Panc1 (cell line): ENCODE data around the gene ANKH. TPM values are rescaled to one million over a fixed set of nuclear protein-coding genes. Genes with fewer than 3 reads are reported as not detected.

Experiments
- ATAC-seq: fragments of 200-7000 bp; cut with Tn5 transposase; 2 replicates; pipeline ENCODE4 v1.9.1; 2020; ENCODE audit warnings: mild to moderate bottlenecking, moderate library complexity
- BruUV-seq: library from RNA; stranded (reverse); fragments of 400-500 nt; replicated peaks from 2 replicates; lab custom pipeline; 2021; lab: Mats Ljungman, UMichigan
- CTCF ChIA-PET: fragments of 300-600 bp; sonication (Branson Sonifier 250); formaldehyde crosslinking; loops from one replicate; lab custom pipeline; 2022; ENCODE audit warnings: antibody characterized with exemption; lab: Charles Lee
- POLR2A ChIA-PET: fragments of 300-600 bp; sonication (Branson Sonifier 250); formaldehyde crosslinking; loops from one replicate; lab custom pipeline; 2022; ENCODE audit warnings: antibody characterized with exemption; lab: Charles Lee
- DNase-seq: peaks from one replicate; pipeline ENCODE4 v3.0.0-alpha.2; 2010; ENCODE audit warnings: low read depth, low spot score
- H3K27ac ChIP-seq: 2 replicates; pipeline ENCODE4 v1.5.1; 2011; ENCODE audit warnings: mild to moderate bottlenecking, low read length, inconsistent platforms
- H3K27me3 ChIP-seq: fragments of 200-500 bp; sonication (Bioruptor generic); 2 replicates; pipeline ENCODE4 v1.6.0; 2014; ENCODE audit warnings: low read length, inconsistent platforms; ENCODE audit not compliant: control insufficient read depth, insufficient read depth
- H3K36me3 ChIP-seq: fragments of 200-500 bp; sonication (Bioruptor generic); 2 replicates; pipeline ENCODE4 v1.5.1; 2014; ENCODE audit warnings: inconsistent platforms, mild to moderate bottlenecking, low read length, moderate library complexity; ENCODE audit not compliant: control insufficient read depth, insufficient read depth
- H3K4me1 ChIP-seq: 2 replicates; pipeline ENCODE4 v1.5.1; 2011; ENCODE audit warnings: inconsistent platforms, mild to moderate bottlenecking, low read length, moderate library complexity; ENCODE audit not compliant: control insufficient read depth, insufficient read depth
- H3K4me3 ChIP-seq, 2 experiments: 2 replicates each; pipeline ENCODE4 v1.5.1; 2011 to 2012; ENCODE audit warnings: low read depth in 2 of 2, low read length in 2 of 2, mild to moderate bottlenecking in 2 of 2, inconsistent platforms in 1 of 2, moderate library complexity in 1 of 2
- H3K9me3 ChIP-seq: fragments of 200-500 bp; sonication (Bioruptor generic); 2 replicates; pipeline ENCODE4 v1.5.1; 2014; ENCODE audit warnings: low read depth, mild to moderate bottlenecking, inconsistent platforms, low read length, moderate library complexity; ENCODE audit not compliant: control insufficient read depth, insufficient read depth
- POLR2AphosphoS5 ChIP-seq: IDR thresholded peaks from 2 replicates; pipeline ENCODE4 v1.6.1; 2012; ENCODE audit warnings: mild to moderate bottlenecking, low read depth, low read length, moderate library complexity
- REST ChIP-seq, 2 experiments: IDR thresholded peaks; 2 replicates each; pipeline ENCODE4 v1.6.1; 2011 to 2012; ENCODE audit warnings: low read depth in 2 of 2, control low read depth in 1 of 2, low read length in 1 of 2, mild to moderate bottlenecking in 1 of 2, moderate library complexity in 1 of 2; ENCODE audit not compliant: insufficient read depth in 1 of 2
- SIN3A ChIP-seq: IDR thresholded peaks from 2 replicates; pipeline ENCODE4 v1.6.1; 2012; ENCODE audit warnings: low read depth, mild to moderate bottlenecking, low read length, moderate library complexity, borderline replicate concordance; ENCODE audit not compliant: insufficient read depth
- TCF7L2 ChIP-seq: IDR thresholded peaks from 2 replicates; pipeline ENCODE4 v1.6.1; 2011; ENCODE audit warnings: mild to moderate bottlenecking, low read depth, low read length, inconsistent platforms
- in situ Hi-C: cut with HindIII; loops from 2 replicates; pipeline ENCODE4 v1.10.0; 2016; ENCODE audit warnings: low sequenced_read_pairs, low pct_unique_long_range_greater_than_20kb
- intact Hi-C: fragments of 100-400 bp; cut with micrococcal nuclease; formaldehyde crosslinking; loops from one replicate; pipeline ENCODE4 v1.10.0; 2022; ENCODE audit not compliant: unreplicated experiment
- total RNA-seq: library from RNA; stranded (reverse); gene quantifications from one replicate; pipeline ENCODE4 v1.2.1, GENCODE V29; 2021; ENCODE audit not compliant: unreplicated experiment
- TF ChIP-seq, protein P1 (sequence below): fragments of 450-650 bp; IDR thresholded peaks from 2 replicates; pipeline ENCODE4 v1.5.1; 2017; ENCODE audit warnings: mild to moderate bottlenecking

ANKH gene
- total RNA-seq, 1 experiment from 2014 or later: 11.2 TPM

DNA sequence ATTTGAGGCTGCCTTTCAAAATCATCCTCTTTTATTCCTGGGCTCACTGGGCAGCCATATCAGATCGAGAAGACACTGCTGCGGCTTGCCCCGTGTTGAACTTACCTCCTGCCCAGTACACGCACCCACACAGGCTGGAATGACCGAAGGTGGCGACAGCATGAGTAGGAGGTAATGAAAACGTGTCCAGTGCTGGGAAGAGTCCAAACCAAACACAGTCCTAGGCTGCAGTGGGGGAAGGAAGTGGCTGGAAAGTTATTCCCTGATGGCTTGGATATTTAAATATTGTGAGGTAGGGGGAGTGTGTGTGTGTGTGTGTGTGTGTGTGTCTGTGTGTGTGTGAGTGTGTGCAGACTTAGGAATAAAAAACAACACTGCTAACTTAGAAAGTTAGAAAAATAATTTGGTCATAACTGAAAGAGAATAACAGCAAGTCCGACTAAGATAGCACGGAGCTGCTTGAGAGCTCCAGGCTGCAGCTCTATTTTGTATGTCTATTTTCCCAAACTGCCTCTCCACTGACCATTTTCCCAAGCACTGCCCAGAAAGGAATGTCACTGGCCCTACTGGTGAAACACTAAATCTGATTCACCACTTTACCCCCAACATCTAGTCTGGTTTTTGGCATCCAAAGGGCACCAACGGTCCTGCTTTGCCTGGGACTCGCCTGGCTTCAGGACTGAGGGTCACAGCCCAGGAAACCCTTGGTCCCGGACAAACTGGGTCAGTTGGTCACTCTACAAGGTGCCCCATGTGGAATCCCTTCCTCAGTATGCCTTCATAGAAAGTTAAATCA lies 41.2 kb downstream of the ANKH start:
- BruUV-seq: no TSS peak
- H3K4me1 ChIP-seq: no peaks in the 10 kb centered on the region
- H3K4me3 ChIP-seq: no peak overlapping the region
- no peaks in the 10 kb centered on the region for H3K36me3 ChIP-seq
- ChIA-PET POLR2A (no interaction called here), CTCF (no interaction called here)
- in situ Hi-C loops (no loop called here), intact Hi-C loops (no loop called here)
- no peak for TF ChIP-seq REST (IDR thresholded peaks at IDR 0.05; ENCODE audit: insufficient read depth in 1 of 2, low read depth in 2 of 2, low read length in 1 of 2)
- no peak for TF ChIP-seq POLR2AphosphoS5
- H3K27ac ChIP-seq: no peak overlapping the region
- H3K9me3 ChIP-seq: no peaks in the 10 kb centered on the region
- ATAC-seq: peak; percentile 53; the same call in 1 of the 2 replicates
- DNase-seq: no peak
- H3K27me3 ChIP-seq: no peaks in the 10 kb centered on the region

- CTCF ChIA-PET: no interaction called here
- H3K9me3 ChIP-seq: no peaks in the 10 kb centered on the region
- ATAC-seq (no peak), DNase-seq (no peak)
- no peak overlapping the region for H3K4me3 ChIP-seq
- no peaks in the 10 kb centered on the region for H3K36me3 ChIP-seq
- no peak overlapping the region for H3K27ac ChIP-seq
- TF ChIP-seq SIN3A: no peak
- no peak for TF ChIP-seq TCF7L2
- TF ChIP-seq POLR2AphosphoS5: no peak
- TF ChIP-seq, protein P1, sequence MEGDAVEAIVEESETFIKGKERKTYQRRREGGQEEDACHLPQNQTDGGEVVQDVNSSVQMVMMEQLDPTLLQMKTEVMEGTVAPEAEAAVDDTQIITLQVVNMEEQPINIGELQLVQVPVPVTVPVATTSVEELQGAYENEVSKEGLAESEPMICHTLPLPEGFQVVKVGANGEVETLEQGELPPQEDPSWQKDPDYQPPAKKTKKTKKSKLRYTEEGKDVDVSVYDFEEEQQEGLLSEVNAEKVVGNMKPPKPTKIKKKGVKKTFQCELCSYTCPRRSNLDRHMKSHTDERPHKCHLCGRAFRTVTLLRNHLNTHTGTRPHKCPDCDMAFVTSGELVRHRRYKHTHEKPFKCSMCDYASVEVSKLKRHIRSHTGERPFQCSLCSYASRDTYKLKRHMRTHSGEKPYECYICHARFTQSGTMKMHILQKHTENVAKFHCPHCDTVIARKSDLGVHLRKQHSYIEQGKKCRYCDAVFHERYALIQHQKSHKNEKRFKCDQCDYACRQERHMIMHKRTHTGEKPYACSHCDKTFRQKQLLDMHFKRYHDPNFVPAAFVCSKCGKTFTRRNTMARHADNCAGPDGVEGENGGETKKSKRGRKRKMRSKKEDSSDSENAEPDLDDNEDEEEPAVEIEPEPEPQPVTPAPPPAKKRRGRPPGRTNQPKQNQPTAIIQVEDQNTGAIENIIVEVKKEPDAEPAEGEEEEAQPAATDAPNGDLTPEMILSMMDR: no peak
- no peak for TF ChIP-seq REST (IDR thresholded peaks at IDR 0.05; ENCODE audit: insufficient read depth in 1 of 2, low read depth in 2 of 2, low read length in 1 of 2)
- H3K4me1 ChIP-seq: no peaks in the 10 kb centered on the region
- intact Hi-C loops (no loop called here), in situ Hi-C loops (no loop called here)
- POLR2A ChIA-PET: interaction anchor here (0.7 kb wide), 1 partner anchor 174 kb away, joined by 23 read pairs; no protein-coding TSS in a partner anchor
- no peaks in the 10 kb centered on the region for H3K27me3 ChIP-seq
- BruUV-seq: no TSS peak
Measured at GRCh38 chr5:14829396-14829795, 42.2 kb downstream of the ANKH start.
